HG03457 (cell line): ENCODE data around the gene PUM2.
"Not testable (repeated sequence)": the region's sequence is repeated elsewhere in the genome, so short reads cannot be mapped to it uniquely, and the experiment has no call there.

Experiments used
- ATAC-seq: cut with Tn5 transposase; IDR thresholded peaks from one replicate; pipeline ENCODE4 v1.9.1; 2021; ENCODE audit warnings: moderate number of reproducible peaks; ENCODE audit not compliant: unreplicated experiment

PUM2 gene

GRCh38 chr2:20350753-20351554 is at the start of gene PUM2:
Gene PUM2, minus strand, starts transcription at chr2:20350844. Its CDS starts 23,484 bp downstream, at chr2:20327360.
- peak; percentile 76 for ATAC-seq

- ATAC-seq, result no peak
Observed at GRCh38 chr2:20400306-20400705, 49.7 kb upstream of the PUM2 start.

- no peak for ATAC-seq
Observed at GRCh38 chr2:20398956-20399567, 48.4 kb upstream of the PUM2 start.

- no peak for ATAC-seq
Observed at GRCh38 chr2:20397811-20398447, 47.3 kb upstream of the PUM2 start.

- no peak for ATAC-seq
Observed at GRCh38 chr2:20396356-20397000, 45.8 kb upstream of the PUM2 start.

GRCh38 chr2:20393986-20394385 is 43.3 kb upstream of the PUM2 start:
- no peak for ATAC-seq

GRCh38 chr2:20391951-20392699 is 41.5 kb upstream of the PUM2 start:
- no peak for ATAC-seq

GRCh38 chr2:20390524-20391123 is 40.0 kb upstream of the PUM2 start:
- ATAC-seq, result no peak

GRCh38 chr2:20384953-20385352 is 34.3 kb upstream of the PUM2 start:
- ATAC-seq, result no peak

- no peak for ATAC-seq
Observed at GRCh38 chr2:20382965-20383810, 32.5 kb upstream of the PUM2 start.

- no peak for ATAC-seq
Observed at GRCh38 chr2:20381457-20381856, 30.8 kb upstream of the PUM2 start.

GRCh38 chr2:20378891-20379519 is 28.4 kb upstream of the PUM2 start:
- no peak for ATAC-seq

- no peak for ATAC-seq
Observed at GRCh38 chr2:20378341-20378740, 27.7 kb upstream of the PUM2 start.

- ATAC-seq, result no peak
Observed at GRCh38 chr2:20377741-20378140, 27.1 kb upstream of the PUM2 start.

- not testable (repeated sequence) for ATAC-seq
Observed at GRCh38 chr2:20374982-20375381, 24.3 kb upstream of the PUM2 start.

GRCh38 chr2:20372896-20373640 is 22.4 kb upstream of the PUM2 start:
- no peak for ATAC-seq

- ATAC-seq, result no peak
Observed at GRCh38 chr2:20371323-20372025, 20.8 kb upstream of the PUM2 start.

- ATAC-seq, result no peak
Observed at GRCh38 chr2:20370191-20370590, 19.5 kb upstream of the PUM2 start.
